Measurements from ENCODE around the gene EXD1. TPM values are rescaled to one million over a fixed set of nuclear protein-coding genes. Genes with fewer than 3 reads are reported as not detected.
A peak's percentile ranks its signal among the peaks of the same experiment; 100 is the strongest.

The EXD1 gene
- polyA plus RNA-seq, 1 donor from 2014 or later = not detected

DNA sequence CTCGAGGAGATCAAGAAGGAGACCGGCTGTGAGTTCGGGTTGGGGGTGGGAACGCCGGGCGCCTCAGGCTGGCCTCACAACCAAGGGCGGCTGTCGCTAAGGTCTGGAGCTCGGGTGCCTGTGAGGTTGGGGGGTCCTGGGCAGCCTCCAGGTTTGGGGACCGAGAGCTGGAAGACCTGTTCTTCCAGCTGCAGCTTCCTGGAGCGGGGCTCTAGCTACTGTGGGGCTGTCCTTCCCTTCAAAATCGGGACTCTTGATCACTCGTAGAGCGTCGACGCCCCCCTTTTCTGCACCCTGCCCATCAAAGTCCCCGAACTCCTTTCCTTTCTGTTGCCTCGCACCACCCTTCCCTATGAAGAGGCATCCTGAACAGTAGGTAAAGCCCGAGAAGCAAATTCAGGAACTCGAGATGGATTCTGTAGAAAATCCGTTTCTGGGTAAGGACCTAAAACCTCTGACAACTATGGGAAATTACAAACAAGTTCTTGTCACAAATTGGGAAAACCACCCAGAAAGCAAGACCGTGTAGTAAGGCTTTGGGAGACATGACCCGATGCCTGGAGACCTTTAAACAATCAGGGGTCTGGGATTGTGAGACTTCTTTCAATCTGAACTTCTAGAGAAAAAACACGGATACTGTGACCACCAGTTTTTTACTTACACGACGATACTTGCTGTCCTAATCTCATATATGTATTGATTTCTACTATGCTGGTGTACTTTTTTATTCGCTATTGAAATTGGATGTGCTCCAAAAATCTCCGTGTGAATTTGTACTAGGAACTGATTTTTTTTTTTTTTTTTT is 1.1 kb upstream of the EXD1 start:
- H3K9ac ChIP-seq (ENCODE audit: low read length) = peak overlapping the region; percentile 78
- no peaks in the 10 kb centered on the region for H3K9me3 ChIP-seq (ENCODE audit: low read length)
- no peaks in the 10 kb centered on the region for H3K36me3 ChIP-seq (ENCODE audit: insufficient read depth, low read length)
- TF ChIP-seq, protein P1, sequence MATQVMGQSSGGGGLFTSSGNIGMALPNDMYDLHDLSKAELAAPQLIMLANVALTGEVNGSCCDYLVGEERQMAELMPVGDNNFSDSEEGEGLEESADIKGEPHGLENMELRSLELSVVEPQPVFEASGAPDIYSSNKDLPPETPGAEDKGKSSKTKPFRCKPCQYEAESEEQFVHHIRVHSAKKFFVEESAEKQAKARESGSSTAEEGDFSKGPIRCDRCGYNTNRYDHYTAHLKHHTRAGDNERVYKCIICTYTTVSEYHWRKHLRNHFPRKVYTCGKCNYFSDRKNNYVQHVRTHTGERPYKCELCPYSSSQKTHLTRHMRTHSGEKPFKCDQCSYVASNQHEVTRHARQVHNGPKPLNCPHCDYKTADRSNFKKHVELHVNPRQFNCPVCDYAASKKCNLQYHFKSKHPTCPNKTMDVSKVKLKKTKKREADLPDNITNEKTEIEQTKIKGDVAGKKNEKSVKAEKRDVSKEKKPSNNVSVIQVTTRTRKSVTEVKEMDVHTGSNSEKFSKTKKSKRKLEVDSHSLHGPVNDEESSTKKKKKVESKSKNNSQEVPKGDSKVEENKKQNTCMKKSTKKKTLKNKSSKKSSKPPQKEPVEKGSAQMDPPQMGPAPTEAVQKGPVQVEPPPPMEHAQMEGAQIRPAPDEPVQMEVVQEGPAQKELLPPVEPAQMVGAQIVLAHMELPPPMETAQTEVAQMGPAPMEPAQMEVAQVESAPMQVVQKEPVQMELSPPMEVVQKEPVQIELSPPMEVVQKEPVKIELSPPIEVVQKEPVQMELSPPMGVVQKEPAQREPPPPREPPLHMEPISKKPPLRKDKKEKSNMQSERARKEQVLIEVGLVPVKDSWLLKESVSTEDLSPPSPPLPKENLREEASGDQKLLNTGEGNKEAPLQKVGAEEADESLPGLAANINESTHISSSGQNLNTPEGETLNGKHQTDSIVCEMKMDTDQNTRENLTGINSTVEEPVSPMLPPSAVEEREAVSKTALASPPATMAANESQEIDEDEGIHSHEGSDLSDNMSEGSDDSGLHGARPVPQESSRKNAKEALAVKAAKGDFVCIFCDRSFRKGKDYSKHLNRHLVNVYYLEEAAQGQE (IDR thresholded peaks at IDR 0.05; ENCODE audit: borderline replicate concordance) = no peak
- TF ChIP-seq POLR2AphosphoS5 (IDR thresholded peaks at IDR 0.05) (no peak), MXI1 (conservative IDR thresholded peaks at IDR 0.05; ENCODE audit: poor library complexity, severe bottlenecking) (no peak), SMC3 (conservative IDR thresholded peaks at IDR 0.05; ENCODE audit: poor library complexity) (no peak), TAF1 (IDR thresholded peaks at IDR 0.05; ENCODE audit: low read depth) (no peak), EZH2 (IDR thresholded peaks at IDR 0.05; ENCODE audit: borderline replicate concordance, insufficient read depth, low read length, poor library complexity, severe bottlenecking) (no peak), EP300 (conservative IDR thresholded peaks at IDR 0.05; ENCODE audit: poor library complexity, severe bottlenecking) (no peak), RAD21 (conservative IDR thresholded peaks at IDR 0.05) (no peak)
- TF ChIP-seq, protein P2, sequence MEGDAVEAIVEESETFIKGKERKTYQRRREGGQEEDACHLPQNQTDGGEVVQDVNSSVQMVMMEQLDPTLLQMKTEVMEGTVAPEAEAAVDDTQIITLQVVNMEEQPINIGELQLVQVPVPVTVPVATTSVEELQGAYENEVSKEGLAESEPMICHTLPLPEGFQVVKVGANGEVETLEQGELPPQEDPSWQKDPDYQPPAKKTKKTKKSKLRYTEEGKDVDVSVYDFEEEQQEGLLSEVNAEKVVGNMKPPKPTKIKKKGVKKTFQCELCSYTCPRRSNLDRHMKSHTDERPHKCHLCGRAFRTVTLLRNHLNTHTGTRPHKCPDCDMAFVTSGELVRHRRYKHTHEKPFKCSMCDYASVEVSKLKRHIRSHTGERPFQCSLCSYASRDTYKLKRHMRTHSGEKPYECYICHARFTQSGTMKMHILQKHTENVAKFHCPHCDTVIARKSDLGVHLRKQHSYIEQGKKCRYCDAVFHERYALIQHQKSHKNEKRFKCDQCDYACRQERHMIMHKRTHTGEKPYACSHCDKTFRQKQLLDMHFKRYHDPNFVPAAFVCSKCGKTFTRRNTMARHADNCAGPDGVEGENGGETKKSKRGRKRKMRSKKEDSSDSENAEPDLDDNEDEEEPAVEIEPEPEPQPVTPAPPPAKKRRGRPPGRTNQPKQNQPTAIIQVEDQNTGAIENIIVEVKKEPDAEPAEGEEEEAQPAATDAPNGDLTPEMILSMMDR (IDR thresholded peaks at IDR 0.05; ENCODE audit: poor library complexity, severe bottlenecking) = no peak
- no peaks in the 10 kb centered on the region for H3K9me2 ChIP-seq (ENCODE audit: insufficient read depth, low read length)
- no peaks in the 10 kb centered on the region for H3F3A ChIP-seq (ENCODE audit: insufficient read depth, low read length, poor library complexity, severe bottlenecking)
- H3K27ac ChIP-seq (ENCODE audit: low read length) = peak overlapping the region; percentile 84
- peaks cover 25% of the 10 kb centered on the region for H3K79me2 ChIP-seq (replicated peaks; ENCODE audit: insufficient read depth, low read length)
- H2AFZ ChIP-seq (ENCODE audit: low read depth, low read length) = peak overlapping the region; percentile 65
- H3K27me3 ChIP-seq (ENCODE audit: insufficient read depth, low read depth, low read length) = no peaks in the 10 kb centered on the region
- peak overlapping the region; percentile 78 for H3K4me3 ChIP-seq (ENCODE audit: low read length)
- peak overlapping the region; percentile 76 for H3K4me2 ChIP-seq (ENCODE audit: low read length)
- H4K20me1 ChIP-seq (ENCODE audit: insufficient read depth) = no peaks in the 10 kb centered on the region

DNA sequence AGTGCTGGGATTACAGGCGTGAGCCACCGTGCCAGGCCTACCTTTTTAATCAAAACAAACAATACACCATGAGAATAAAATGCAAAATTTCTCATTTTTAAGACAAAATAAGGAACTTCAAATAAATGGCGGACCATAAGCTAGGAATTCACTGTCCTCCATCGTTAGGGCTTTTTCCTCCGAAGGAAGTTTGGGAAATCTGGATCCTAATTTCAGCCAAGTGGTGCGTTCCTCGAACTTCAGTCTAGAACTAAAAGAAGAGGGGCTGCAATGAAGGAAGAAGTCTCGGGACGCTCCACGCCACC is 260 bp downstream of the EXD1 start:
- Histone ChIP-seq H3K36me3 (ENCODE audit: insufficient read depth, low read length) (no peaks in the 10 kb centered on the region), H3F3A (ENCODE audit: insufficient read depth, low read length, poor library complexity, severe bottlenecking) (no peaks in the 10 kb centered on the region), H3K79me2 (replicated peaks; ENCODE audit: insufficient read depth, low read length) (peaks cover 25% of the 10 kb centered on the region), H2AFZ (ENCODE audit: low read depth, low read length) (peak overlapping the region; percentile 22), H3K27ac (ENCODE audit: low read length) (peak overlapping the region; percentile 84), H3K9me3 (ENCODE audit: low read length) (no peaks in the 10 kb centered on the region), H3K4me2 (ENCODE audit: low read length) (no peak overlapping the region), H3K9me2 (ENCODE audit: insufficient read depth, low read length) (no peaks in the 10 kb centered on the region), H3K4me3 (ENCODE audit: low read length) (peak overlapping the region; percentile 78), H3K9ac (ENCODE audit: low read length) (peak overlapping the region; percentile 78), H4K20me1 (ENCODE audit: insufficient read depth) (no peaks in the 10 kb centered on the region), H3K27me3 (ENCODE audit: insufficient read depth, low read depth, low read length) (no peaks in the 10 kb centered on the region)
- TF ChIP-seq POLR2AphosphoS5 (IDR thresholded peaks at IDR 0.05) (no peak), EZH2 (IDR thresholded peaks at IDR 0.05; ENCODE audit: borderline replicate concordance, insufficient read depth, low read length, poor library complexity, severe bottlenecking) (no peak), TAF1 (IDR thresholded peaks at IDR 0.05; ENCODE audit: low read depth) (no peak), RAD21 (conservative IDR thresholded peaks at IDR 0.05) (no peak), MXI1 (conservative IDR thresholded peaks at IDR 0.05; ENCODE audit: poor library complexity, severe bottlenecking) (no peak), SMC3 (conservative IDR thresholded peaks at IDR 0.05; ENCODE audit: poor library complexity) (no peak), EP300 (conservative IDR thresholded peaks at IDR 0.05; ENCODE audit: poor library complexity, severe bottlenecking) (no peak)
